Kidney (tissue), 14 donors: ENCODE measurements around the gene RPS24. TPM values are rescaled to one million over a fixed set of nuclear protein-coding genes. Genes with fewer than 3 reads are reported as not detected.
A peak's percentile ranks its signal among the peaks of the same experiment; 100 is the strongest.

Experiments used
- DNase-seq, 5 donors: peaks; one replicate each; pipeline ENCODE4 v3.0.0-alpha.2; 2013 to 2020
- FAIRE-seq: peaks from 2 replicates; lab custom pipeline; 2012; peaks lifted over from hg19 to GRCh38; lab: Jason Lieb, UNC
- H3K27ac ChIP-seq, 2 donors: one replicate each; pipeline ENCODE4 v1.7.0; 2013; ENCODE audit warnings: low read depth in 2 of 2, low read length in 2 of 2, inconsistent platforms in 1 of 2
- H3K27me3 ChIP-seq: one replicate; pipeline ENCODE4 v1.7.1; 2013; ENCODE audit warnings: low read length, inconsistent platforms; ENCODE audit not compliant: control insufficient read depth, insufficient read depth
- H3K36me3 ChIP-seq, 3 donors: one replicate each; pipeline versions ENCODE4 v1.7.0 to v1.7.1; 2013; ENCODE audit warnings: low read length in 3 of 3, control low read depth in 1 of 3, inconsistent platforms in 1 of 3; ENCODE audit not compliant: insufficient read depth in 3 of 3, control insufficient read depth in 2 of 3
- H3K4me1 ChIP-seq, 3 donors: one replicate each; pipeline versions ENCODE4 v1.7.0 to v1.7.1; 2013; ENCODE audit warnings: low read length in 3 of 3, inconsistent platforms in 1 of 3, low read depth in 1 of 3; ENCODE audit not compliant: control insufficient read depth in 2 of 3, insufficient read depth in 2 of 3
- H3K4me3 ChIP-seq, 3 donors: one replicate each; pipeline versions ENCODE4 v1.7.0 to v1.8.1; 2013; ENCODE audit warnings: low read length in 3 of 3, control low read depth in 1 of 3, inconsistent platforms in 1 of 3
- H3K9ac ChIP-seq, 3 donors: one replicate each; pipeline versions ENCODE4 v1.7.0 to v1.7.1; 2013; ENCODE audit warnings: low read length in 3 of 3, control low read depth in 1 of 3, inconsistent platforms in 1 of 3
- H3K9me3 ChIP-seq, 3 donors: one replicate each; pipeline versions ENCODE4 v1.7.0 to v1.7.1; 2013; ENCODE audit warnings: low read length in 3 of 3, control low read depth in 1 of 3, inconsistent platforms in 1 of 3; ENCODE audit not compliant: control insufficient read depth in 2 of 3, insufficient read depth in 1 of 3
- intact Hi-C: fragments of 100-400 bp; cut with DNase I; formaldehyde crosslinking; loops from one replicate; pipeline ENCODE4 v1.11.1; 2022
- polyA plus RNA-seq: library from polyadenylated mRNA; stranded (reverse); fragments of 350-450 nt; fragmentation: Illumina TruSeq; extraction: RNeasy Lipid Tissue Mini Kit (QIAGEN cat#74804); gene quantifications from one replicate; pipeline ENCODE4 v1.2.3, GENCODE V29; 2014; ENCODE audit warnings: low read depth, low replicate concordance; ENCODE audit not compliant: insufficient read depth
- total RNA-seq: library from RNA; stranded (reverse); fragmentation: NEBNext Ultra II Directional; extraction: Animal tissue kit (Norgen Biotek cat#: 25700); gene quantifications from one replicate; pipeline ENCODE4 v1.2.1, GENCODE V29; 2021
- TF ChIP-seq, protein P1 (sequence below): IDR thresholded peaks from 3 replicates; pipeline ENCODE4 v1.5.1; 2012; ENCODE audit warnings: mild to moderate bottlenecking, moderate library complexity, borderline replicate concordance; ENCODE audit not compliant: insufficient read depth; ENCODE audit errors: extremely low read depth
- donor health status: control.
- donor health status: control.
- donor health status: control.
- donor health status: control.
- donor health status: control.
- donor health status: DM: yes; HTN: yes; CAD: no.
- donor health status: Normal renal cell carcinoma (clear cell type).

The RPS24 gene
- total and polyA plus RNA-seq, 2 donors from 2014 or later = 1,088 to 3,199 TPM

DNA sequence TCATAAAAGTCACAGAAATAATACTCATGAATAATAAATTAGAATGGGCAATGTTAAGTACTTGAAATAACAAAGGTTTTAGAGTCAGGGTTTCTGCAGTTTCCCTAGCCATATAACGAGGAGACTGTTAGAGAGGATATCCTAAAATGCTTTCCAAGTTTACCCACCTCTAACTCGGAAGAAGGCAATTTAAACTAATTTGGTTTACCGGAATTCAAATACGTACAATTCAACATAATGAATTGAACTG is 351 bp upstream of the RPS24 start:
- Histone ChIP-seq H3K4me3 (peak overlapping the region; percentile 73 to 97 (median 96)), H3K27ac (peak overlapping the region in 1 of 2 donors; percentile 79), H3K9me3 (no peaks in the 10 kb centered on the region), H3K4me1 (peaks cover 3 to 12% (median 11%) of the 10 kb centered on the region in 3 donors), H3K36me3 (peaks cover 22 to 26% (median 23%) of the 10 kb centered on the region in 3 donors), H3K27me3 (no peaks in the 10 kb centered on the region), H3K9ac (peak overlapping the region in 1 of 3 donors; percentile 91)
- intact Hi-C loops = no loop called here
- FAIRE-seq (no peak), DNase-seq (no peak)
- TF ChIP-seq, protein P1, sequence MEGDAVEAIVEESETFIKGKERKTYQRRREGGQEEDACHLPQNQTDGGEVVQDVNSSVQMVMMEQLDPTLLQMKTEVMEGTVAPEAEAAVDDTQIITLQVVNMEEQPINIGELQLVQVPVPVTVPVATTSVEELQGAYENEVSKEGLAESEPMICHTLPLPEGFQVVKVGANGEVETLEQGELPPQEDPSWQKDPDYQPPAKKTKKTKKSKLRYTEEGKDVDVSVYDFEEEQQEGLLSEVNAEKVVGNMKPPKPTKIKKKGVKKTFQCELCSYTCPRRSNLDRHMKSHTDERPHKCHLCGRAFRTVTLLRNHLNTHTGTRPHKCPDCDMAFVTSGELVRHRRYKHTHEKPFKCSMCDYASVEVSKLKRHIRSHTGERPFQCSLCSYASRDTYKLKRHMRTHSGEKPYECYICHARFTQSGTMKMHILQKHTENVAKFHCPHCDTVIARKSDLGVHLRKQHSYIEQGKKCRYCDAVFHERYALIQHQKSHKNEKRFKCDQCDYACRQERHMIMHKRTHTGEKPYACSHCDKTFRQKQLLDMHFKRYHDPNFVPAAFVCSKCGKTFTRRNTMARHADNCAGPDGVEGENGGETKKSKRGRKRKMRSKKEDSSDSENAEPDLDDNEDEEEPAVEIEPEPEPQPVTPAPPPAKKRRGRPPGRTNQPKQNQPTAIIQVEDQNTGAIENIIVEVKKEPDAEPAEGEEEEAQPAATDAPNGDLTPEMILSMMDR = no peak

DNA sequence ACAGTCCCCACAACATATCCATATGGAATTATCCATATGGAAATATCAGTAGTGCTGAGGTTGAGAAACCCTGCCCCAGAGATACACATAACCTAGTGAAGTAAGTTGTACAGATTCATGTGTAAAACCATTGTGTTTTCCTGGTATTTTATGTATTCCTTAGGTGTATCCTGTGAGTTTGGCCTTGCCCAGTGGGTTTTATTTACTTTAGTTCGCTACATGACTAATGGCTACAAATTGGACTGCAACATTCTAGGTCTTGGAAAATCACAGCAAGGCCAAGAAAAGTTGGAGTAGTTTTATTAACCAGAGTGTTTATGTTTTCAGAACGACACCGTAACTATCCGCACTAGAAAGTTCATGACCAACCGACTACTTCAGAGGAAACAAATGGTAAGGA is 1.4 kb downstream of the RPS24 start:
- Histone ChIP-seq H3K4me1 (peaks cover 3 to 7% (median 6%) of the 10 kb centered on the region in 3 donors), H3K9ac (peak overlapping the region; percentile 9 to 81 (median 71)), H3K27ac (no peak overlapping the region), H3K36me3 (peaks cover 24 to 42% (median 27%) of the 10 kb centered on the region in 3 donors), H3K9me3 (no peaks in the 10 kb centered on the region), H3K27me3 (no peaks in the 10 kb centered on the region), H3K4me3 (peak overlapping the region in 2 of 3 donors; percentile 73 to 97)
- TF ChIP-seq, protein P1 = no peak
- intact Hi-C loops = no loop called here
- FAIRE-seq = no peak
- no peak for DNase-seq

GRCh38 chr10:78035437-78035836 is 1.8 kb downstream of the RPS24 start:
- H3K27ac ChIP-seq = no peak overlapping the region
- H3K4me1 ChIP-seq = peaks cover 3 to 6% (median 6%) of the 10 kb centered on the region in 3 donors
- TF ChIP-seq, protein P1 = no peak
- H3K4me3 ChIP-seq = no peak overlapping the region
- H3K9ac ChIP-seq = peak overlapping the region in 1 of 3 donors; percentile 71
- intact Hi-C loops = no loop called here
- H3K36me3 ChIP-seq = peaks cover 25 to 46% (median 28%) of the 10 kb centered on the region in 3 donors
- no peaks in the 10 kb centered on the region for H3K9me3 ChIP-seq
- FAIRE-seq = no peak
- DNase-seq = no peak
- H3K27me3 ChIP-seq = no peaks in the 10 kb centered on the region

- no peak overlapping the region for H3K4me3 ChIP-seq
- FAIRE-seq (no peak), DNase-seq (no peak)
- H3K27me3 ChIP-seq = no peaks in the 10 kb centered on the region
- peaks cover 3 to 6% (median 6%) of the 10 kb centered on the region in 3 donors for H3K4me1 ChIP-seq
- peaks cover 30 to 52% (median 34%) of the 10 kb centered on the region in 3 donors for H3K36me3 ChIP-seq
- H3K9ac ChIP-seq = no peak overlapping the region
- TF ChIP-seq, protein P1 = no peak
- H3K27ac ChIP-seq = no peak overlapping the region
- intact Hi-C loops = no loop called here
- no peaks in the 10 kb centered on the region for H3K9me3 ChIP-seq
Measured at GRCh38 chr10:78035933-78036583, 2.4 kb downstream of the RPS24 start.
